GM21723 (cell line): ENCODE measurements around the gene KLHL10.

Experiments used
- ATAC-seq: cut with Tn5 transposase; IDR thresholded peaks from one replicate; pipeline ENCODE4 v1.9.1; 2021; ENCODE audit warnings: mild to moderate bottlenecking, moderate library complexity; ENCODE audit not compliant: unreplicated experiment

KLHL10 gene

DNA sequence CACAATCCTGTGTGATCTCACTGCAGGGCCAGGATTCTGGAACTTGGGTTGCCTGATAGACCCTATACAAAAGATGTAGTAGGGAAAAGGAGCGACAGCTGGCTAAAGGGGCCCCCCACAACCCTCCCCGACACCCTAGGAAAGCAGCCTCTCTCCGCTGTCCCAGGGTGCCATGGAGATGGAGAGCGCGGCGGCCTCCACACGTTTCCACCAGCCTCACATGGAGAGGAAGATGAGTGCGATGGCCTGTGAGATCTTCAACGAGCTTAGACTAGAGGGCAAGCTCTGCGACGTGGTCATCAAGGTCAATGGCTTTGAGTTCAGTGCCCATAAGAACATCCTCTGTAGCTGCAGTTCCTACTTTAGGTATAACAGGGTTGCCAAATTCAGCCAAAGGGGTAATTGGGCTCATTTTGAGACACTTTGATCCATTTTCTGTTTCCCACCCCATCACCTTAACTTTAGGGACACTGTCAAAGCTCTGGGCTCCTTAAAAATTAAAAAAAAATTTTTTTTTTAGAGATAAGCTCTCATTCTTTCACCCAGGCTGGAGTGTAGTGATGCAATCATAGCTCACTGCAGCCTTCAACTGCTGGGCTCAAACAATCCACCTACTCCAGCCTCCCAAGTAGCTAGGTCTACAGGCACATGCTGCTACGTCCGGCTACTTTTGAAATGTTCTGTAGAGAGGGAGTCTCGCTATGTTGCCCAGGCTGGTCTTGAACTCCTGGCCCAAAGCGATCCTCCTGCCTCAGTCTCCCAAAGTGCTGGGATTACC, at the start of gene KLHL10:
KLHL10 (plus strand) TSS at position 65 of the 778 bp plus-strand sequence; CDS start at position 173, 108 bp downstream.
- no peak for ATAC-seq

DNA sequence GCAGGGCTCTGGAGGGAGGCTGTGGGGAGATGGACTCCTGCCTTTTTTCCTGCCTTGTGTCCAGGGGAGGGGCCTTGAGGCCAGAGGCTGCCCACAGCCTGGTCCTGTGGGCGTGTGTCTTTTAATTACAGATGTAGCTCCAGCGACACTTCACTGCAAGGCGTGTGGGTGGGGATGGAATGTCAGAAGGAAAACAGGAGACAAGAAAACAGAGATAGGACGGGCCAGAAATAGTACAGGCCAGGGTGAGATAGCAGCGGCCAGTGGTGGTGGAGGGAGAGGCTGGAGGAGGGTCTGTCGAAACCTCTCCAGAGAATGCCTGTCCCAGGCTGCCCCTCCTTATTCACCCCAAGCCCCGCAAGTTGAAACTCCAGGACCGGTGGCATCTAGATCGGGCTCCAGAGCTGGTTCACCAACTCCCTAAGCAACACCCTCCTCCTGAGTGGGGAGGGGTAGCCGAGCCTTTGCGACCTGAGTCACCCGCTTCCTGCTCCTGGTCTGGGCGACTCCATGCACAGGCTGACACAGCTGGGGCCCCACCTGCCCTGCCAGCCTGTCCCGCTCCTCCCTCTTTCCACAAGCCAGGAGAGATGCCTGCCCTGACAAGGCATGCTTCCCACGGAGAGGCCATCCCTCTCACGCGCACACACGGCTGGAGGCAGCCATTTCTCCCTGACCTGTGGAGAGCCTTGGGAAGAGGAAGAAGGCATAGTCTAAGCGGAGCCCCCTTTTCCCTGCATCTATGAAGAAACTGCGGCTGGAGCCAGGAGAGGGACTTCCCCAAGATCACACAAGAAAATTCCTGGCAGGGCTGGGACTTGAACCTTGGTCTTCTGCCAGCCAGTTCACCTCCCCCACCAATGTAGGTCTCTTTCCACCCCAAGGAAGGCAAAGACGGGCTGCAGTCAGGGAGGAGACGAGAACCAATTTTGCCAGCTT, 44.5 kb upstream of the KLHL10 start:
- ATAC-seq, result no peak

DNA sequence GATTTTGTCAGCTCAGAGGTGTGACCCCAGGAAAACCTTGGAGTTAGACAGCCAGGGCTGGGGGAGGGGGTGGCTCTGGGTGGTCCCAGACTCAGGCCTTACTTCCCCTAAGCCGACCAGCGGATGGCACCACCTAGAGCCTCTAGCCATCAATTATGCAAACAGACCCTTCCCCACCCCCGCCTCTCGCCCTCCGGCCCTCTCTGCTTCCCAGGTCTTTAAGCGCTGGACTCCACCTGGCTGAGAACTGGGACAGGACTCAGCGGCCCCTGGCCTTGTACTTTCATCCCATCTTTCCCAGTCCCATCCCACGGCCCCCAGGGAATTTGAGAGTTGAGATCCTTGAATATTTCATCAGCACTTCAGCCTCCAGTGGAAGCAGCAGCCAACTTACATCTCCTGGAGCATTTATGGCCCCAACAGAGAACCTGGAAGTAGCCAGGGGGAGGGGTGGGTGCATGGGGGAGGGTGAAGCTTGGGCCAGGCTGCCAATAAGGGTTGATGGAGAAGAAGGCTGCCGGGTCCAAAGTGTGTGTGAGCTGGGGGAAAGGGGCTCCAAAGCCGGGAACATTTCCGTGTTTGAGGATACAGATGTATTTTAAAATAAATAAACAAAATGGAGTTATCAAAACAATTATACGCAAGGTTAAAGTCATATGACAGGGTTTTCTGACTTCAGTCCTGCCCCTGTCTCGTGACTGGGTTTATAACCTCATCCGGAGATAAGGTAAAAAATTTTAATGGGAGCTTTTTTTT, 43.7 kb upstream of the KLHL10 start:
- ATAC-seq, result no peak

DNA sequence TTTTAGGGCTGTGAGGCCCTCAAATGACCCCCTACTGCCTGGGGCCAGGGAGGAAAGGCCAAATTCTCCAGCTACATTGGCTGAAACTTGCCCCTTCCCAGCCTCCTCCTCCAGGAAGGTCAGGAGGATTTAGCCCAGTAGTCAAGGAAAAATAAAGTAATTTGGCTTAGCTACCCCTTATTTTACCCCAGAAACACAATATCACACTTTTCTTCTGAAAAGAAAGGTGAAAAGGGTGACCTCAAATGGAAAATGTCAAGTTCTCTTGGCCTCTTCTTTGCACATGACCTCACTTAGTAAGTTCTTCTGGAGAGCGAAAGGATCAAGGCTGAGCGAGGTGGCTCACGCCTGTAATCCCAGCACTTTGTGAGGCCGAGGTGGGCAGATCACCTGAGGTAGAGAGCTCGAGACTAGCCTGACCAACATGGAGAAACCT, 43.1 kb upstream of the KLHL10 start:
- ATAC-seq, result no peak

DNA sequence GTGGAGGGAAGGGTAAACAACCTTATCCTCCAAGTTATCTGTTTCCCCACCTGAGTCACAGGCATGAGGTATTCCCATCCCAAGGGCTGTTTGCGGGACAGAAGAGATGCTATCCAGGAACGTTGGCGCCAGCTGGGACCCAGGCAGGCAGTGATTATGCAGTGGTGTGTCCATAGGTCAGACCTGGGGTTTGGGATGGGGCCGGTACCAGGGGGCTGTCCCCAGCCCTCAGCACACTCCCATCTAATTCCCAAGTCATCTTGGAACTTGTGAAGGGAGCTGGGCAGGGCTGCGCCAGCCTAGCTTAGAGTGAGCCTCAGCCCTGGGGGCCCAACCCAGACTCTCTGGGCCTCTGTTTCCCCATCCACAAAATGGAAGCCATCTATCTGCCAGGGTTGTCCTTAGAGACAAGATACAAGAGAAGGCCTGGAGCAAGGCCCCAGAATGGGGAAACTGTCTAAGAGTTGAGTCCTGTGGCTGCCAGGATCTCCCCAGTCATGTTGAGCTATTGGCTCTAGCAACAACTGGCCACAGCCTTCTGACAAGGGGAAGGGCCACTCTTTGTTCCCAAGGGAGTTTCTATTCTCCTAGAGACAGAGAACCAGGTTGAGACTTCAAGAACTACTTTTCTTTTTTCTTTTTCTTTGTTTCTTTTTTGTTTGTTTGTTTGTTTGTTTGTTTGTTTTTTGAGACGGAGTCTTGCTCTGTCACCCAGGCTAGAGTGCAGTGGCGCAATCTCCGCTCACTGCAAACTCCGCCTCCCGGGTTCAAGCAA, 41.3 kb upstream of the KLHL10 start:
- ATAC-seq, result no peak

DNA sequence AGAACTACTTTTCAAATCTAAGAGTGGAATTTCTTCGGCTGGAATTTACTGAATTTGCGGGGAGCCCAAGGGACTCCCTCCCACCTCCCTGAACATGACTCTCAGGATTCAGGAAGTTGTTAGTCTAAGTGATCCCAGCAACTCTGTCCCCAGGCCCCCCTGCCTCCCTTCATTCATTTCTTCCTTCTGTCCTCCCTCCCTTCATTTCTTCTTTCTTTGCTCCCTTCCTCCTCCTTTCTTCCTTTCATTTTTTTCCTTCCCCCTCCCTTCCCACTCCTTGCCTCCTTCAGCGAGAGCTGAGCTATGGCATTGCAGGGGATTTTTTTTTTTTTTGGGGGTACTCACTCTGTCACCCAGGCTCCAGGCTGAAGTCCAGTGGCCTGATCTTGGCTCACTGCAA, 40.2 kb upstream of the KLHL10 start:
- no peak for ATAC-seq

DNA sequence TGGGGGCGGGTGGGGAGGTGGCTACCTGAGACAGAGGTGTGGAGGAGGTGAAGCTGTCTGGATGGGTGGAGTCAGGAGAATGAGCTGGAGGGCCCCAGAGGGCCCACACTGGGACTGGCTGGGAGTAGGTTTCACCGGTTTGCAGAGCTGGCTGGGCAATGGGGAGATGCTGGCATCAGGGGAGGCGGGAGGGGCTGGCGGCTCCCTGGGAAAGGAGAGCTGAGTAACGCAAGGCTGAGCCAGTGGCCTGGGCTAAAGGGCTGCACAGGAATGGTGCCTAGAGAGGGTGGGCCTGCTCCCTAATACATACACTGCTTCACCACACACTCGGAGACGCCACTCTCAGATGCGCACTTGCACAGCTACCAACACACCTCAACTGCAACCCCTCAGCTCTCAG, 38.3 kb upstream of the KLHL10 start:
- no peak for ATAC-seq

DNA sequence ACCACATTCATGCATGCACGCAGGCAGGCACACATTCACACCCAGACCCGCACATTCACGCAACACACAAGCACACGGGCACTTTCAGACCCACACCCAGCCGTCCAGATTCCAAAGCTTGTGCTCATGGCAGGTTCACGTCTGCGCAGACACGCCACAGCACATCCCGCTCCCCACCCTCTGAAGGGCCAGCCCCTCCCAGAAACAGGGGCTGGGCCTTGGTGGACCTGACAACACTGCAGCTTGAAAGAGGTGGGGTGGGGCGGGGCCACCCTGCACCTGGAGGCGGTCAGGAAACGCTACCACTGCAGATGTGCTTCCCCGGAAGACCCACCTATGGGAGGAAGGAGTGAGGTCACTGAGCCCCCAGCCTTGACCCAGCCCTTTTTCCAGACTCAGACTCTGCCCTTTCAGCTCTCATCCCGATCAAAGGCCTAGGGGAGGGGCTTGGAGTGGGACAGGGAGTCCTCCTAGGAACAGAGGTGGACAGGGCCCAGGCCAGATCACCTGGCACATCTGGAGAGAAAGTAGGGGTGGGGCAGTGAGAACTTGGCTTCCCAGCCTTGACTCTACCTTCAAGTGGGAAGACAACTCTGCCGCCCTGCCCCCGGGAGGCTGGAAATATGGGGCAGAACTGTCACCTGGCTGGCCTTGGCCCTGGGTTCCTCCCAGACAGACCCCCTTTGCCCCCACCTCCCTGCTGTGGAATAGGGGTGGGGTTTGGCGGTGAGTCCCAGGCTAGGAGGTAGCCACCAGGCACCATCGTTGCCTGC, 36.8 kb upstream of the KLHL10 start:
- ATAC-seq, result no peak

DNA sequence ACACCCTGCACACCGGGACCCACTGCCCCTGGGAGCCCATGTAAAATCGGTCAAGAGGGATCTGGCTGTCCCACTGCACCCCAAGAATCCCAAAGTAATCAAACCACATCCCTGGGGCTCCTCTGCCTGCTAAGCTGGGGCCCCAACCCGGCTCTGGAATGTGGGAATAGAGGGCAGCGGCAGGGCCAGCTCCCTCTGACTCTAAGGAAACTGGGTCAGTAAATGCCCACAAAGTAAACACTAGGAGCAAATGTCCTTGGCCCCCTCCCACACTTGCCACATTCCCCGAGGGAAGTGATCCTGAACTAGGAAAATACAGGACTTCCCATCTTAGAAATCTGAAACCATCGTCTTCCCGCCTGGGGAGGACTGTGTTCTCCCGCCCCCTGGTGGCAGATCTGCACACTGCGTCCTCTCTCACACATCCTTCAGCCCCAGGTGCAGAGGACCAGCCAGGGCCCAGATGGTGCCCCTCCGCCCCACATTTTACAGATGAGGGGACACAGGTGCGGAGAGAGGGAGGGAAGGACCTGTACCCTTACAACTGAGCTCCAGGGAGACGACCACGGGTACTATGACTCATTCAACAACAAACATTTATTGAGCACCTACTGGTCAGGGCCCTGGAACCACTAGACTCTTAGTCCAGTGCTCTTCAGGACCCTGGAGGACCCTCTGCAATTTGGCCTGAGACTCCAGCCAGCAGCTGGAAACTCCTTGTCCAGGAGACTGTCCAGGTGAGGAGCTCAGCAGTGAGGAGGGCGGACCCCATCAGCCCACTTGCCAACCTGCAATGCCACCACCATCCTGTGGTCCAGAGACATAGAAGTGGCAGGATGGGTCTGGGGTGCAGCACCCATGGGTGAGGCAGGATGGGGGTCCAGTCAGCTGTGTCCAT, 36.0 kb upstream of the KLHL10 start:
- ATAC-seq, result no peak

DNA sequence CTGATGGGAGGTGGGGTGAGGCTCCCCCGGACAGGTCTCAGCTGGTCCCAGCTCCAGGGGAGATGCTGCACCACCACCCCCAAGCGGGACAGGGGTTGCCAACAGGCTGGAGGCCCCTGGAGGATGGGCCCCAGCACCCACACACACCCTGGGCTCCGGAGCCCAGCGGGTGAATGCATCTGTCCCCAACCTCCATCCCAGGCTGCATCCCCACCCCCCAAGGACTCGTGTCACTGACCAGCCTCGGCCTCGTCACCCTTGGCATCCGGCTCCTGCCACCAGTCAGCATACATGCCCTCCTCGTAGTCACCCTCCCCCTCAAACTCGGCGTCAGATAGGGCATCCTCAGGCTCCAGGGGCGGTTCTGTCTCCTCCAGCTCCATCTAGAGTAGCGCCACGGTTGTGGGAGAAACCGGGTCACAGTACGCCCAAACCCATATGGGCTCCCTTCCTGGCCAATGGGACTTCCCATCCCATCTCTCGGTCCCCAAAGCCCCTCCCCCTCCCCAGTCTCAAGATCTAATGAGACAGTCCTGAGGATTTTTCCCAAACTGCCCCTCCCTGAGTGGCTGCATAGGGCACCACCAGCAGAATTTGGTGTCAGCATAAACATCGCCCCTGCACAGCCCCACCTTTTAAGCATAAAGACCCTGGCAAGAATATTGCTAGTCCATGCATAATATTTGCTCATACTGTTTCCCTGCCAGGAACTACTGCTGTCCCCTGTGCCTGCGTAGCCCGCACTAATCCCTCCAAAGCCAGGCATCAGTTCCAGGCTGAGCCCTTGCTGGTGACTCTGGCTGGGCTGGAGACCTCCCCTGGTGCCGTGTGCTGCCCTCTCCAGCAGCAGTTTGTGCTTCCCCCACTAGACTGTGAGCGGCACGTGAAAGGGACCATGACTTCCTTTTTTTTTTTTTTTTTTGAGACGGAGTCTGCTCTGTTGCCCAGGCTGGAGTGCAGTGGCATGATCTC, 34.3 kb upstream of the KLHL10 start:
- no peak for ATAC-seq

DNA sequence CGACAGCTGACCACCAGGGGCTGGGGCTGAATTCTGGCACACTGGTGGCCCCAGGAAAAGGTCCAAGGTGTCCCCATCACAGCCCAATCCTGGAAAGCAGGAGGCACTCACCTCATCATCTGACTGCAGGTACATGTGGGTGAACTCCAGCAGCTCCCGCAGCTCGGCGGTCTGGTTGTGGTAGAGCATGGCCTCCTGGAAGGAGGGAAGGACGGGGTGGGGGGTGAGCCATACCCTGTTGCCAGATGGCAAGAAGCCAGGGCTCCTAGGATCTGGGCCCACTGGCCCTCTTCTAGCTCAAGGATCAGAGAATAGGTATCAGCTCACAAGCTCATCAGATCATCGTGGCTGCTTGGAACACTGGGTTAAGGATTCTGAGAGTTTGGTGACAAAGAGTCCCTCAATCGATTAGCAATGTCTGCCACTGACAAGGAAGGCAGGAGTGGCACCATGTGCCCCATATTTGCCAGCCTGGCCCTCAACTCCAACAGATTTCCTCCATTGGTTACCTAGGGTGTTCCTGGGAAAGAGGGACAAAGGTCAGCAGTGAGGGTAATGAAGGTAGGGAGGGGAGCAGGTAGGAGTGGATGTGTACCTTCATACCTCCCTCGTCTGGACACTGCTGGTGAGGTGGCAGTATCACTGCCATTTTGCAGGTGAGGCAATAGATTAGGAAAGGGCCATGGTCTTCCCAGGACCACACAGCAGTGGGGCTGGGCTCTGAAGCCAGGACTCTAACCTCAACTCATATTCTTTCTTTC, 30.8 kb upstream of the KLHL10 start:
- no peak for ATAC-seq

DNA sequence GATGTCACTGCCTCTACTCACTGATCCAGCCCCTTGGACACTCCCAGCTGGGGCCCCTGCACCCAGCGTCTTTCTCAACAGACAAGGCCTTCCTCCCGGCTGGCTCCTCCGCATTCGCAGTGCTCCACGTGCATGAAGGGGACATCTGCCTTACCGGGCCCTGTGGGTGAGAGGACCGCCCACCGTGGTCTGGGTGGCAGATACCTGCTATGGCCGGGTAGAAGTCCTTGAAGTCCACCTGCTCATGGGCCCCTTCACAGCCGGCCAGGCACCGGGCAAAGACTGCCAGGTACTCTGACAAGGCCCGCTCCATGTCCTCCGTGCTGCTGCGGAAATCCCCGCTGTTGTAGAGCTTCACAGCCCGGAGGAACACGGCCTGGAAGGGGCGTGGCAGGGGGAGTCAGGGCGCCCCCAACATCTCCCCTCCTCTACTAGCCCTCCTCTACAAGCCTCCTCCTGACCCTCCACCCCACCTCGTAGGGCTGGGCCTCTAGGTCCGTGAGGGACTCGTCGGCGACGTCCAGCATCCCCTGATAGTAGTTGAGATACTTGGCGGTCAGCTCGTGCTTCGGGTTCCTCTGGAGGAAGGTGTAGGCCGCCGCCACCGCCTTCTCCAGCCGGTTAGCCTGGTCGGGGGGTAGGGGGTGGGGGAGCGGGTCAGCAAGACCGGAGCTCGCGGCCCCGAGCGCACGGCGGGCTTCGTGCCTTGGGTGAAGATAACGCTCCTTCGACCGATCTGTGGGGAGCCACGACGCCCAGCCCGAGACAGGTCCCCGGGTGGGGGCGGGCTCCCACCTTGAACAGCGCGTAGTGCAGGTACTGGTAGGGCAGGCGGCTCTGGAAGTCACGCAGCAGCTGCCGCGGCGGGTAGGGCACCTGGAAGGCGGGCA, 26.7 kb upstream of the KLHL10 start:
- ATAC-seq, result peak; percentile 10

DNA sequence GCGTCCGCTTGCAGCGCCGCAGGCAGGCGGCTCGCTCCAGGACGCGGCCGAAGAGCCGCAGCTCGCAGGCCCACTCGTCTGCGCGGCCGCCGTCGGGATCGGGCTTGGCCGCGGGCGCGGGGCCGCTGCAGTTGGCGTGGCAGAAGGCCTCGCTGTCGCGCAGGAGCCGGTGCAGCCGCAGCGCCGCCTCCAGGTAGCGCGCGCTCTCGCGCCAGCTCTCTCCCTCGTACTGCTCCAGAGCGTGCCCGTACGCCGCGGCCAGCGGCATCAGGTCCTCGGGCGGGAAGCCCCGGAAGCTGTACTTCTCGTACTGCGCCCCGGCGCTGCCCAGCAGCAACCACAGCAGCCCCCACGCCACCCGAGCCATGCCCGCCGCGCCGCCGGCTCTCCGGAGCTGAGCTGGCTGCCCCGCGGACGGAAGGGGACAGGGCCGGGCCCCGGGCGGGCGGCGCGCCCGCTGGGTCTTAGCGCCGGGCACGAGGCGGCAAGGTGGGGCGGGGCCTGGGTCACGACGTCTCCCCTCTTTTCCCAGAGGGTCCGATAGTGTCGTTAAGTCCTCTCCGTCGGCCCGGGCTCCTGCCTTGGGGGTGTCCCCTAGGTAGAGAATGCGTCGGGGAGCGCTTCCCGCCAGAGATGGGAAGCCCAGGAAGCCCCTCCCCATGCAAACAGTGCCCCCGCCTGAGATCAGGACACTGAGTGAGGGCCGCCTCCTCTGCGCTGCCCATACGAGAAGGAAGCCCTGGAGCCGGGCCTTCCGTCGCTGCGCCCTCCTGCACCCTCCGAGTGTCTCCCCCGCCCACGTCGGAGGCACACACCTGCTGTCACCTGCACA, 25.9 kb upstream of the KLHL10 start, which contains the start of gene P3H4:
P3H4 (minus strand) TSS at position 401 of the 832 bp plus-strand sequence; CDS start at position 367, 34 bp downstream.
- ATAC-seq, result peak; percentile 73

DNA sequence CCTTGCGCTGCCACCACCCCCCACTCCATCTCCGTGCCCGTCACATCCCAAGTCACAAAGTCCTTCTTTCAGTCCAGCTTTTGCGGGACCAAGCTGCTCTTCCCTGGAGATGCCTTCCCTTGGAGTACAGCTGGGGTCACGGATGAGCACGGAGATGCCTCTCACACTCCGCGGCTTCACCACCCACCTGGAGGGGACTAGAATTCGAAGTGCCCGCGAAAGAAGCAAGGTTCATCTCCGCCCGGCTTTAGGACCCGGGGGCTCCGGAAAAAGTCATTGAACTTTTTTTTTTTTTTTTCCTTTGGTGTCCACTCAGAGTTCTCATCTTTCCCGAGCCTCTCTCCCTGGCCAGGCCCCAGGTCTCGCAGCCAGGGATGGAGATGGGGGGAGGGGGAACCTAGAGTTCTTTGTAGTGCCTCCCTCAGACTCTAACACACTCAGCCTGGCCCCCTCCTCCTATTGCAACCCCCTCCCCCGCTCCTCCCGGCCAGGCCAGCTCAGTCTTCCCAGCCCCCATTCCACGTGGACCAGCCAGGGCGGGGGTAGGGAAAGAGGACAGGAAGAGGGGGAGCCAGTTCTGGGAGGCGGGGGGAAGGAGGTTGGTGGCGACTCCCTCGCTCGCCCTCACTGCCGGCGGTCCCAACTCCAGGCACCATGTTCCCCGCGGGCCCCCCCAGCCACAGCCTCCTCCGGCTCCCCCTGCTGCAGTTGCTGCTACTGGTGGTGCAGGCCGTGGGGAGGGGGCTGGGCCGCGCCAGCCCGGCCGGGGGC, 25.1 kb upstream of the KLHL10 start, which contains the start of gene FKBP10:
FKBP10 (plus strand) TSS at position 624 of the 771 bp plus-strand sequence; CDS start at position 655, 31 bp downstream.
- no peak for ATAC-seq
